Hepatic stellate cell (primary cell): ENCODE results near the gene CCNL1.
"Not testable (repeated sequence)": the region's sequence is repeated elsewhere in the genome, so short reads cannot be mapped to it uniquely, and the experiment has no call there.

ENCODE experiments used
- DNase-seq: peaks from one replicate; pipeline ENCODE4 v3.0.0; 2011; ENCODE audit warnings: low spot score

CCNL1 gene

DNA sequence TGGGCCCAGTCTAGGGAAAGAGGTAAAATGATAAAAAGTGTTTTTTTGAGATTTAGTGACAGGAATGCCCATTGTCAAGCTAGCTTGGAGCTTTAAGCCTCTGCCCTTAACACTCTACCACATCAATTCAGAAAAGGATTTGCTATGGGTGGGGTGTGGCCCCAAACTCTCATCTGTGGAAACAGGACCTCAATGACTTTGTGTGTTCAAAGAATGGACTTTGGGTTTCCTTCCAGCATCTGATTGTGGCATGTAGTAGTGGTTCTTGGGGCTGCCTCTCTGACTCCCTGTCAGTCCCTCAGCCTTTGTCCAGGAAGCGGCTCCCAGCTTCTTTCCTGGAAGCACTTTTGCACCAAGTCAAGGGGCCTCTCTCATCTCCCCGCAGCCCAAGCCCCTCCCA, 56.1 kb downstream of the CCNL1 start:
- DNase-seq = no peak

GRCh38 chr3:157103280-157103679, 56.7 kb downstream of the CCNL1 start:
- no peak for DNase-seq

- not testable (repeated sequence) for DNase-seq
Observed at GRCh38 chr3:157102595-157102994, 57.4 kb downstream of the CCNL1 start.

GRCh38 chr3:157102098-157102497, 57.8 kb downstream of the CCNL1 start:
- no peak for DNase-seq

- no peak for DNase-seq
Observed at GRCh38 chr3:157101486-157101885, 58.5 kb downstream of the CCNL1 start.

DNA sequence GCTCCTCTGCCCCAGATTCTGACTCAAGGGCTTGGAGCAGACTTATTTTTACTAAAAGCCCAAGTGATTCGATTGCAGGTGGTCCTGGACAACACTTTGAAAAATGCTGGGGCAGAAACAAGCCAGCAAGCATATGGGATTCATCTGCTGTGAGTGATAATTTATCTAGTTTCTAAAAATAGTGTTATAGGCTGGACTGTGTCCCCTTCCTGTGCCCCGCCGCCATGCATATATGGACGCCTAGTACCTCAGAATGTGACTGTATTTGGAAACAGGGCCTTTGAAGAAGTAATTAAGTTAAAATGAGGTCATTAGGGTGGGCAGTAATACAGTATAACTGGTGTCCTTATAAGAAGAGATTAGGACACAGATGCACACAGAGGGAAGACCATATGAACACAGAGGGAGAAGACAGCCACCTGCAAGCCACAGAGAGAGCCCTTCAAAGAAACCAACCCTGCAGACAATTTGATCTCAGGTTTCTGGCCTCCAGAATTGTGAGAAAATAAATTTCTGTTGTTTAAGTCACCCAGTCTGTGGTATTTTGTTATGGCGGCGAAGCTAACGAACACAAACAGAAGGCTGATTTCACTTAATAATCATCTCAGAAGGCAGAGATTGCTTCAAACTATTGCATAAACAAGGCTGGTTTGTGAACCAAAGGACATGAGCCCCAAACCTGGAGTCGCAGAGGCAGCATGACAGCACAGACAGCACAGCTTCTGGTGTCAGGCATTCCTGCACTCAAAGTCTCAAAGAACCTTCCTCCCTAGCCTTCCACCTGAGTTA, 59.1 kb downstream of the CCNL1 start:
- no peak for DNase-seq

DNA sequence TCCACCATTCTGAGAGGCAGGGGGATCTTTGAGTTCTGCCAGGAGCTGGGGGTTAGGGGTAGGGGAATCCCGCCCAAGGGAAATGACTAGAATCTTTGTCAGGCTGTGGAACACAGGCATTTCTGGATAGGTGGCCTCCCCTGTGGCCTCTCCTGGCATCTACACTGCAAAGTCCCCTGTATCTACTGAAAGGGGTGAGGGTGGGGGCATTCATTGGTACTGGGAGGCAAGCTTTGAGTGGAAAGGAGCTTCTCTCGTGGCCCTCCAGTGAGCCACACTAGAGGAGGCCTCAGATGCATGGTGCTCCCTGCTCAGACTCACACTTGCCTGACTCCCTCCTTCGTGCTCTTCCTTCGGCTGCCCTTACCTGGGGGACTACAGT, 59.9 kb downstream of the CCNL1 start:
- DNase-seq = no peak

DNA sequence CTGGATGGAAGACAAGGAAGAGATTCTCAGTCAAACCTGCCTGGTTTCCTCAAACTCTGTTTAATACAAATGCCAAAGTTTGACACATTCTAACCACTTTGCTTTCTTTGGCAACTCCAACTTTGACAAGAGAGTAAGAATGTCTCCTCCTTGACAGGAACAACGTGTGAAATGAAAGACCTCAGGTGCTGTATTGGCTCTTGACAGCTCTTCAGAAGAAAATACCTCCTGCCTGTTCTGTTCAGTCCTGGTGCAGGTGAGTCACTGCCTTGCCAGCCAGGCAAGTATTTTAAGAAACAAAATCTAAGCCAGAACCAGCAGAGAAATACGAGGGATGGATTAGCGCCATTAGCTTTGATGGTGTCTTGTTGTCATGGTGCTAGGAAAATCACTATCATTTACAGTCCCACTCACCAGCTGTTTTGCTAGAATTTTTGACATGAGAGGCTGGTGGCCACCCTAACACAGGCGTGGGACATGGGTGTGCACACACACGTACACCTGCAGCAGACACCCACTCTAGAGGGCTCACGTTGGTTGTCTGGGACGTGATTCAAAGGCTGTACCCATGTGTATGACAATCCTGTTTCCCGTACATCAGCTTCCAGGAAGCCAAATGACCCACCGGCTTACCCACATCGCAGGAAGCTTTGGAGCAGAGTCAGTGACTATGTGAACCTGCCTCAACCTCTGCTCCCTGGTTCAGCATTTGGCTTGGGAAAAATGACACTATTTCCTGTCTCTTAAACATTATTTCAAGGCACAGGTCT, 60.4 kb downstream of the CCNL1 start:
- DNase-seq = no peak

GRCh38 chr3:157098823-157099185, 61.1 kb downstream of the CCNL1 start:
- no peak for DNase-seq

DNA sequence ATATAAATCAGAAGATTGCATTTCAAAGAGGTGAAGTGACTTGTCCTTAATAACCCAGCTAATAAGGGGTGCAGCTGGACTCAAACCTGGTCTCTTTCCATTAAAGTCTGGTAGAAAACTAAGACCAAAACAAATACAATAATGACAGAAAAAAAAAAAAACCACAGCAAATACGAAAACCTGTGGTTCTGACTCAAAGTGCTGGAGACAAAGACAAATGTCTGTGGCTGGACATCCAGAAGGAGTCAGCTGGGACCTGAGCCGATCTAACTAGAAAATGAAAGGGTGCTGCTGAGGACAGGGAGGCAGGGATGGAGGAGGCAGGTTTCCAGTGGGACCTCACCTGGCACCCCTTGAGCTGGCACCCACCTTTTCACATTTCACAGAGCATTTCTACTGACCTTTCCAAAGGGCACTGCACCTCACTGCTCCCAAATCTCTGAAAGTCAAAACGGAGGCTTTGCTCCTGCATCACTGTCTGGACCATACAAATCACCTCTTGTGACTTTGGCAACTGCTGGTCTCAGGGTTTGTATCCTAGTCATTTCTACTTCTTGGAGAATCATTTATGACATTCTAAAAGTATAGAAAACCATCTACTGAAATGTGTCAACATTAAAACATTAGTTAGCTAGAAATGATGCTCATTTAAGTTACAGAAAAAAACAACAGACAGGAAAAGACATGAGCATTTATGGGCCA, 61.7 kb downstream of the CCNL1 start:
- no peak for DNase-seq
